Stimulated activated CD8-positive, alpha-beta memory T cell treated with anti-CD3 and anti-CD28 coated beads, Interleukin-7, amount 100 ng/mL, for 24 hours (primary cell): ENCODE results near the gene DPH1.

Experiments
- DNase-seq: peaks from one replicate; pipeline ENCODE4 v3.0.0-alpha.2; 2020; ENCODE audit warnings: low read depth

Gene DPH1

GRCh38 chr17:2027528-2028233 lies 2.3 kb upstream of the DPH1 start:
- no peak for DNase-seq

- no peak for DNase-seq
Observed at GRCh38 chr17:2028234-2028614, 1.7 kb upstream of the DPH1 start.

GRCh38 chr17:2028737-2029136 lies 1.2 kb upstream of the DPH1 start:
- no peak for DNase-seq

GRCh38 chr17:2030779-2031163 lies 818 bp downstream of the DPH1 start:
- no peak for DNase-seq

GRCh38 chr17:2033153-2033552 lies 3.2 kb downstream of the DPH1 start:
- DNase-seq, result no peak

- no peak for DNase-seq
Observed at GRCh38 chr17:2034157-2034556, 4.2 kb downstream of the DPH1 start.

- no peak for DNase-seq
Observed at GRCh38 chr17:2034806-2035540, 5.0 kb downstream of the DPH1 start.

- DNase-seq, result no peak
Observed at GRCh38 chr17:2035541-2036488, 5.9 kb downstream of the DPH1 start.

GRCh38 chr17:2037155-2037554 lies 7.2 kb downstream of the DPH1 start:
- DNase-seq, result no peak

- DNase-seq, result no peak
Observed at GRCh38 chr17:2040219-2040827, 10.4 kb downstream of the DPH1 start.

- no peak for DNase-seq
Observed at GRCh38 chr17:2040942-2041560, 11.1 kb downstream of the DPH1 start.

GRCh38 chr17:2041561-2042389 lies 11.8 kb downstream of the DPH1 start, which contains the start of gene OVCA2:
Gene OVCA2 (plus strand): TSS chr17:2042022. CDS start chr17:2042048, 26 bp downstream.
- peak; percentile 95 for DNase-seq

GRCh38 chr17:2042390-2042847 lies 12.5 kb downstream of the DPH1 start:
- DNase-seq, result no peak

GRCh38 chr17:2042933-2043332 lies 13.0 kb downstream of the DPH1 start:
- no peak for DNase-seq

GRCh38 chr17:2043785-2044184 lies 13.8 kb downstream of the DPH1 start:
- DNase-seq, result no peak

- no peak for DNase-seq
Observed at GRCh38 chr17:2044263-2044894, 14.4 kb downstream of the DPH1 start.

GRCh38 chr17:2047590-2047989 lies 17.6 kb downstream of the DPH1 start:
- DNase-seq, result no peak

GRCh38 chr17:2048805-2049204 lies 18.9 kb downstream of the DPH1 start:
- no peak for DNase-seq

- no peak for DNase-seq
Observed at GRCh38 chr17:2049333-2050299, 19.7 kb downstream of the DPH1 start.
